ENCODE measurements around the gene TRPM1.
A peak's percentile ranks its signal among the peaks of the same experiment; 100 is the strongest.

Gene TRPM1

DNA sequence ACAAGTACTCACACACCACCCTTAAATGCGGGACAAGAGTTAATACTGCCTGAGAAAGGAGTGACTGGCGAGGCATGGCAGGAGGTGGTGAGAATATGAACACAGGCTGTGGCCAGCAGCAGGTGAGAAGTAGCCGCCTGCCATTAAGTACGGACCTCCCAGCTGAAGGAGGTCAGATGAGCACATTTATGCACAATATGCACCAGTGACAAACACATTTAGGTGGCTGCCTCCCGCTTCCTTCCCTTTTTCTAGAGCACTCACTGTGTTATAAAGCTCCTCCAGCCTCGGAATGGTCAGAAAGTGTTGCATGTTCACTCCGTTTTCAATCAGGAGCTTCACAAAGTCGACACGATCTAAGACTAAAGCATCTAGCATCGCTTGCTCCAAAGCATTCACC, 52.4 kb downstream of the TRPM1 start:
- DNase-seq (ENCODE audit: low spot score), result no peak

DNA sequence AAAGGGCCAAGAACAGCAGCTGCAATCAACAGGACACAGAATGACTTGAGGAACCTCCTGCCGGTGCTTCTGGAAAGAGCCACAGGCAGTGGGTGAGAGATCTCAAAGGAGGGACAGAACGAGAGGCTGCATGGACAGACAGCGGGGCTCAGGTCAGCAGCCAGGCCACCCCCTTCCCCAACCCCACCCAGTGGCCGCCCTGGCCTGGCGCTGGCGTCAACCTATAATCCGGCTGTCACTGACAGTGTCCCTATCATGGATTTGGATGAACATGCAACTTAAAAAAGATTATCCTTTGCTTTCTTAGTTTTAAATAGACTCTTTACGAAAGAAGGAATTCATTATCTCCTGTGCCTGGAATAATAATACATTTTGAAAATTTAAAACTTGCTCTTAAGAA, 54.1 kb downstream of the TRPM1 start:
- DNase-seq (ENCODE audit: low spot score), result no peak

DNA sequence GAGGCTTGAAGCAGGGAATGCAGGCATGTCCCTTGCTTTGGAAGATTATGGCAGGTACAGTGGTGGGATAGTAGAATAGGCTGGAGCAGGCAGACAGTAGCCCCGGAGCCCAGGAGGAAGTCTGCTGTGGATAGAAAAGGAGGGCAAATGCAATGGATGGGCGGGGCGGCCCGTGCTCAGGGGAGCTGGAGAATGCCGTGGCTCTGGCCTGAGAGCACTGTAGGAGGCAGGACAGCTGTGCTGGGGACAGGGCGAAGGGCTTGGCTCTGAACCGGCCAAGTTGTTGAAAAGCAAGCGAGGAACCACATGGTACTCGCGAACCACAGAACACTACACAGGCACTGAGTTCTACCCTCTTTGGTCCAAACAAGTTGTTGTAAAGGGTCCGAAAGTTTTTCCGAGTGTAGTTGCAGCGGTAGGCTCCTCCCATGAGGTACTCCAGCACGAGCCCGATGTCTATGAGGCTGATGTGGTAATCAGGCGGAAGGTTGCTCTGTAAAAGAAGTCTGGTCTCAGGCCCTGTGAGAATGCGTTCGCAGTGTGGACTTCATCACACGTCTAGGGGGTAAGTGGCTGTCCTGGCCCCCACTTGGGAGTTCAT, 54.7 kb downstream of the TRPM1 start:
- no peak for DNase-seq (ENCODE audit: low spot score)

DNA sequence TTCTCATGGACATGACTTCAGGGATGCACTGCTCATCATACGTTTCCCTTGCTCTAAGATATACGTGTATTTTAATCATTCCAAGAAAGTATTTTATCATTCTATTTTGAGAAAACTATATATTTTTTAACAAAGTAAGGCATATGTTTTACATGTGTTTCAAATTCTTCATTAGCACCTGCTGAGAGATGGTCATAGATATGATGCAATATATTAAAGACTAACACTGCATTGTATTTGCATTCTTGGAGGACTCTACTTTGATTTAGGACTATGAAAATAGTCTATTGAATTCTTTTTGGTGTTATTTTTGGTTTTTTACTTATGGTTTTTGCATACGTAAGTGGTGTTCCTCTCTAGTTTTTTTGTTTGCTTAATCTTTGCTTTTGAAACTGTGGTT, 55.9 kb downstream of the TRPM1 start:
- DNase-seq (ENCODE audit: low spot score), result no peak

DNA sequence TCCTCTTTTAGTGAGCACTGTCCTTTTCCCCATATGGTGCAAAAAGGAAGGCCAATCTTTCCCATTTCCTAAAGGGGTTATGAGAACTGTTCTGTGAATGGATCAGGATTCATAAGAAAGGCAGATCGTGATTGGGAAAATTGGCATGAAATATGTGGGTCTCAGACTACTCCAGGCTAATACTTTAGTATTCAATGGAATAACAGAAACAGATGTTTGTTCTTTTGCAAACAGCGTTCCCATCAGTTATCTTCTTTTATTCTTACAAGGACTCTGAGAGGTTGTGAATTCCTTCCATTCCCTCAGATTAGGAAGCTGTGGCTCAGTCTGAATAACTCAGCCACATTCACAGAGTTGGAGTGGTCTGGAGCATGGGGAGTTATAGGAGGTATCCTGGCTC, 58.8 kb downstream of the TRPM1 start:
- DNase-seq (ENCODE audit: low spot score), result no peak

DNA sequence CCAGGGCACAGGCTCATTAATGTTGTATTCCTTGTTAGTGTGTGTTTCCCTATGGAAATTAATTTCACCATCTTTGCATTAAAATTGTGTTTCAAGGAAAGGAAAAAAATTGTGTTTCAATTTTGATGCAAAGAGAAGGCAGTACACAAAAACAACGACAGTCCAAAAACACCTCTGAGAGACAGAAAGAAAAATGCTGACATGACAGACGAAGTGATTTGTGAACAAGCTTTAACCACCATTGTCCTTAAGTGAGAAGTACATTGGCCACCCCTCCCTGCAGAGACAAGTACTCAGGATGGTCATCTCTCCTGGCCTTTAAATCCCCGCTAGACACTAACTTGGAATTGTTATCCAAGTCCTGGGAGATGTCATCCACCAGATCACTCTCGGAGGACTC, 59.9 kb downstream of the TRPM1 start:
- no peak for DNase-seq (ENCODE audit: low spot score)

DNA sequence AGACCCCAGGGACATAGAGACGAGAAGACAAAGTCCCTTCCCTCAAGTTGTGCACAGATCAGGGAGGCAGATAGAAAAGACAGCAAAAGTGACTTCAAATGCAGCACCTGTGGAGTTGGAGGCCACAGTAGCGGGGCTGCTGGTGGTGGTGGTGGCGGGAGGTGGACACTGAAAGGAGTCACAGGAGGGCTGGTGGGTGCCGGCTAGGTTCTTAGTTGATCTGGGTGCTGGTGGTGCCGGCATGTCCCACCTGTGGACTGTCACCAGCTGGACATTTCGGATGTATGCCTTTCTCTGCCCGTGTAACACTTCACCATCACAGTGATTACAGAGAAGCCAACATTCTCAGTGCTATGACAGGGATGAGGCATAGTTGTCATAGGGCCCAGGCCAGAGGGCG, 60.9 kb downstream of the TRPM1 start:
- DNase-seq (ENCODE audit: low spot score), result no peak

DNA sequence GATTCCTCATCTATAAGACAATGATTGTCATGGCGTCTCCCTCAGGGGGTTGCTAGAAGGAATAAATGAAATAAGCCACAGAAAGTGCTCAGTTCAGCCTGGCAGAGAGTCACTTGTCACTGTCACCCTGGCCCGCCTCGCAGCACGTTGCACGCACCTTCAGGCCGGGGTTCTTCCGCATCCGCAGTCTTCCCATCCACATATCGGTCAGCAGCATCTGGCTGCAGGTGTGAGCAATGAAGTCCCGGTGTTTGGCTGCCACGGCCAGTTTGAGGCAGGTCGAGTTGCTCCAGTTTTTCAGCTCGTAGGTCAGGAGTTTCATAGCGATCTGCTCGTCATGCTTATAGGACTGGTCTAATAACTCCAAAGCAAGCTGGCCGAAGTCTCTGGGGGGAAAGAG, 61.6 kb downstream of the TRPM1 start:
- no peak for DNase-seq (ENCODE audit: low spot score)

DNA sequence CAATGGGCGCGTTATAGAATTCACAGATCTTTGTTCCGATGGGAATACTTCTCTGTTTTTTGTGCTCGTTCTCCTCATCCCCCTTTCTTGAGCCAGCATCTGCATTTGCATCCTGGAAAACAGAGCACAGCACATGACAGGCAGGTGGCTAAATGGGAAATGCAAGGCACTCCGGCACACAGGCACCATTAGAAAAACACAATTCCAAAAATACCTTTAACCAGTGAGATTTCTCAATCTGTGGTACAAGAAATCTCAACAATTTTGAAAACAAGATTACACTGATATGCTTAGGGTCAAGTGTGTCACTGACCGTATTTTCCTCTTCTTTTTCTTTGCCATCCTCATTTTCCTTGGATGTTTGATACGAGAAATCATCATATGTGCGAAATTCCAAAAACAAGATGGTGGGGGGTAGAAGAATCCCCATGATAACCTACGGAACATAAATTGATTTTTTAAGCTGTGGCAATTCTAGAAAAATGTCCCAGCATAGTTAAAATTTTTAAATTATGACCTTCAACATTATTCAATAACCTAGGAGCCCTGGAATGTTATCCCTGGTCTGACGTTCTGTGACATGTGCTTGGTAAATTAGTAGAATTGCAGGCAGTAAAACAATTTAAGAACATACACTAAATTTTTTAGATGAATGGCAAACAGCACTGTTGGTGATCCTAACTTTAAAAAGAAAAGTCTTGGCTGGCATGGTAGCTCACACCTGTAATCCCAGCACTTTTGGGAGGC, 63.6 kb downstream of the TRPM1 start:
- DNase-seq (ENCODE audit: low spot score), result no peak

DNA sequence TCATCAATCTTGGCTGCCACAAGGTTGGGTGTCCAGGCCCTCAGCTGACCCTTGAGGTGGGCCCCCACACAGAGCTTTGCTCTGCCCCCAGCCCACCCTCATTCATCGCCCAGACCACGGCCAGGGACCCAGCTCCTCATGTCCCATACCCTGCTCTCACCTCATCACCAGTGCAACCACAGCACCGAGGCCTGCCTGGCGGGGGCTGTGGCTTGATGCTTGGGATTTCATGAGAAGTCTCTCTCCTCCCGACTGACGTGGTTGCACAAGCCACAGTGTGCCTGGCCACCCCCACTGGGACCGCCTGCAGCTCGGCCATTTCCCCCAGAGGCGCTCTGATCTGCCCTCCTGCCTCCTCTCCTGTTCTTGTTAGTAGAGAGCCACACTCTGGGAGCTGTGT, 64.7 kb downstream of the TRPM1 start:
- DNase-seq (ENCODE audit: low spot score), result no peak

DNA sequence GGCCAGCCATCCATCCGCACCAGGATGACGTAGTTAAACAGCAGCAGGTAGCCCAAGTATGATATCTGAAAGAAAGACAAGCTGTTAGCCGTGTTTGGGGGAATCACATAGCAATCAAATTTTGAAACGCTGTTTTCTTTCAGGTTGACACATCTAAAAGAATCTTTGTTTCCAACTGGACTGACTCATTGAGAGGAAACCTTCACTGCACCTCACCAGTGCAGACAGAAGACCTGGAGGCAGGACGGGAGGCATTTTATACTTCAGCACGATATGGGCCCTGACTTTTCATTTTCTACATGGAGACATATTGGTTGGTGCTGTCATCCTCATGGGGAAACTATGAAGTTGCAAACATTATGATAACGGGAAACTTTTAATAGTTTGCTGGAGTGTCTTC, 65.9 kb downstream of the TRPM1 start:
- no peak for DNase-seq (ENCODE audit: low spot score)

DNA sequence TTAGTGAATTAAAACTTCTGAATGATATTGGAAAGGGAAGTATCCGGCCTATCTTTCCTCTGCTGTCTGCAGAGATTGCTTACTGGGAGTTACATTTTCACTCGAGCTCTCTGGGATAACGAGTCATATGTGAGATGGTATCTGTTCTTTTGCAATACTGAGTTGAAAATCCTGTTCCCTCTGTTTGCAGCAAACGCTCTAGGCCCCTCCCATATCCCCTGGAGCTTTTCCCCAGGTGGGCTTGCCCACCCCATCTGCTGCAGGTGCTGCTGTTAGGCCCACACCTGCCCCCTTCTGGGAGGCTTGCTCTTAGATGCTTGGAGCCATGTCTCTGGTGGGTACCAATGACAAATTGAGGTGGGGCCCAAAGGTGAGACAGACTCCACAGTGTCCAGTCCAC, 67.4 kb downstream of the TRPM1 start:
- DNase-seq (ENCODE audit: low spot score), result no peak

DNA sequence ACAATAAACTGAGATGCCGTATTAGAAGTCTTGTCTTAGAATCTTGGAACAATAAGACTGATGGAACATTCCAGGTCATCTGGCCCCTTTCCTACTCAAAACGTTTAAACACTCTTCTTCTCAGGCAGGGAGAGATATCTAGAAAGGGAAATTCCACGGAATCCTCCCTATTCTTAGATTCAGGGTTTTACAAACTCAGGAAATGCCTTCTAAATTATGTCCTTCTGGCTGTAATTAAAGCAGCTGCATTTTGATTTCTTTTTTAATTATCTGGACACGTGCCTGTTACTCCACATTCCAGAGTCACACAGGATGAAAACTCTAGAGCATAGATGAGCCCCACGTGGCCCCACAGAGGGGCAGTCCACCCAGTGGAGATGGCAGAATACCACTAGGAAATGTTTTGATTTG, 68.6 kb downstream of the TRPM1 start:
- DNase-seq (ENCODE audit: low spot score), result no peak

DNA sequence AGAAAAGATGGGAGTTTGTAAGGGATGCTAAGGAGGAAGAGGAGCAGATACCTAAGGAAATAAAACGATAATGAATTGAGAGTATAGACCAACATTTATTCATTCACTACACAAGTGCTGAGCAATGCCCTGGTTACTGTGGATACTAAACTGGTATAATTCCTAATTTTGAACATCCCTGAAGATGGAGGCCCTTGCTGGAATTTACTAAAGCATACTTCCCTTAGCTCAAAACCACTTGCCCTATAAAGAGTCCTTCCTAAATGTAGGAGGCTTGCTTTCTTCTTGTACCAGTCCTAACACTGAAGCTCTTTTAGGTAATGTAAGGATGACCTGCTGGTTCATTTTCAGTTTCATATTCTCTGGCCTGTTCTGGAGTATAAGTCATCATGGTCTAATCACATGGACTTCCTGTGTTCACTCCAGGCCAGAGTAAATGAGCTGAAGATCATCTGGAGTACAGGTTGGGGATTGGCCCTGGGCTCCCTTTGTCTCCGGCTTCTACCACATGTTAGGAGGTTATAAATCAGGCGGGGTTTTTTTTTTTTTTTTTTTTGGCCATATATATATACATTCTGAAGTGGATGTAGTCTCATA, 70.0 kb downstream of the TRPM1 start:
- DNase-seq (ENCODE audit: low spot score), result no peak

DNA sequence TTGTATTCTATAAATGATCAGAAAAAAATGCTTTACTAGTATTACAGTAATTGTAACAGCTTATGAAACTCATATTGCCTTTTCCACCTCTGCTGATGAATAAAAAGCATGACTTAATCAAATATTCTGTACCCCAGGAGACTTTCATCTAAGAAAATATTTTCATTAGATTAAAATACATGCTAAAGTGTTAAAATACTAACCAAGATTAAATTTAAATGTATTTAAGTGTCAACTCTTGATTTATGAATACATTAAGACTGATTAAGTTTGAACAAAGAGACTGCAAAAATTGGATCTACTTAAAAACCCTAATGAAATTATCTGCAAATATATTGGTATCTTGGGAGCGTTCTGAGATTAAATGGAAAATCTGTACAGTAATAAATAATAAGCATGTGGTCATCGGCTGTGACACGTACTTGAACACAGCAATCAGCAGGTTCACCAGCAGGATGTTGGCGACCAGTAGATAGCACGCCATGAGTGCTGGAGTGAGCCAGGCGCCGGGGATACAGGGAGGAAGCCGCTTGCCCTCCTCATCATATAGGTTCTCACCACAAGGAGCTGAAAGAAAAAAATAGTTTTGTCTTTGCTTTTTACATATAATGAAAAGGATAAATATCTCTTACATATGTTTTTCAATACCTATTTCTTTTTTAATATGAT, 73.5 kb downstream of the TRPM1 start:
- DNase-seq (ENCODE audit: low spot score), result no peak

DNA sequence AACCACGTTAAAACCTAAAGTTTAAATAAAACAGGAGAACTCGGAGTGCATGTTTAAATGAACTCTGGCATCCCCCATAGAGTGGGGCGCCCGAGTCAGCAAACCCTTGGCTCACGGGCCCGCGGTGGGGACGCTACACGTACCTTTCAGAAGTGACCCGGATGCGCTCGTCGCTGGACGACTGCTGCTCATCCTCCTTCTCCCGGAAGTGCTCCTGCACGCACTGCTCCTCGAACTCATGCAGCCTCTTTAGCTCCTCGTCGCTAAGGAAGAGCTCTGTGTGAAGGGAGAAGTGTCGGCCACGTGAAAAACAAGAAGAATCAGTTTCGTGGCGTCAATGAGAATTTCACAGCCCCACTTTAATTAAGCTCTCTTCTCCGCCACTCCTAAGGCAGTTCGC, 75.5 kb downstream of the TRPM1 start:
- DNase-seq (ENCODE audit: low spot score), result no peak

DNA sequence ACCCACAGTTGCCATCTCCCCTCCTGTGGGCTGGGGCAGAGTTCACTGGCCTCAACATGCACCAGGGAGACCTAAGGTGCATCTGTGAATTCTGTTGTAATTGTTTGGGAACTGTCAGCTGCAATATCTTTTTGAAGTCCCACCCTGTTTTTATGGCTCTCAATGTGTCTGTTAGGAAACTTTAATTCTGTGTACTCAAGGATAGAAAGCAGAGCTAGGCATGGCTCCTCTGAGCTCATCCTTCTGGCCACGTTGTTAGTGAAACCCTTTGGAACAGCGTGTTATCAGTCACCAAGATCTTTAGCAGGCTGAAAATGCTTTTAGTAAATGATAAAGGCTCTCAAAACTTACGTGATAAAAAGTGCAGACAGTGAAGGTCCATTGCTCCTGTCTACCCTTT, 76.5 kb downstream of the TRPM1 start:
- DNase-seq (ENCODE audit: low spot score), result no peak

DNA sequence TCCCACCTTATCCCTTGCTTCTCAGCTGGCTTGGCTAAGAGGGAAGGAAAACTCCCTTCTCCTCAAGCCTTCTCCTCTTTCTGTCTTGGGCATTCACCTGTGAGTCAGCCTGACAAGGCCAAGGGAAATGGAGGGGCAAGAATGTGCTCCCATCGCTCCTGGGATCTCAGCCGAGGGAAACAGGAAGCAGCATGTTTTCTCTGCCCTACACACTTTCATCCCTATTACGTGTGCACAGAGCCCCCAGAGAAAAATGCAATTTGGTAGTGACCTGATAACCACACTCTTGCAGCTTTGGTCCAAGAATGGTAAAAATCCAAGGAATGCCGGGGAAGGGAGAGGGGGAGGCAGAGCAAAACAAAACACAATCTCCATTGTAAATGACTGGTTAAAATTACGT, 77.2 kb downstream of the TRPM1 start:
- DNase-seq (ENCODE audit: low spot score), result peak; percentile 22

DNA sequence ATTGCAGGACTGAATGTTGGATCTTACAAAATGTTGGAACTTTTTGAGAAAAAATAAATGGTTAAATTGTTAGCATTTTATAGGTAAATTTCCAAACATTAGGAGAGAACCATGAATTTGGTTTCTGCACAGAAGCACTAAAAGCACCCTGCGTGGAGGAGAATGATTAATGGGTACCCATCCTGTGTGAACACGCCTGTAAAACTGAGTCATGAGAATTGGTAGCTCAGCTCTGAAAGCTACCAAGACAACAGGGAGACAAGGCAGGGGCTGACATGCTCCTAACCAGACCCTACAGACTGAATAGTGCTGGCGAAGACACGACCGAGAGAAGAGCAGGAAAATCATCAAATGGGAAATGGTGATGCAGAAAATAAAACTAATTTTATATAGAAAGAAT, 77.7 kb downstream of the TRPM1 start:
- no peak for DNase-seq (ENCODE audit: low spot score)

DNA sequence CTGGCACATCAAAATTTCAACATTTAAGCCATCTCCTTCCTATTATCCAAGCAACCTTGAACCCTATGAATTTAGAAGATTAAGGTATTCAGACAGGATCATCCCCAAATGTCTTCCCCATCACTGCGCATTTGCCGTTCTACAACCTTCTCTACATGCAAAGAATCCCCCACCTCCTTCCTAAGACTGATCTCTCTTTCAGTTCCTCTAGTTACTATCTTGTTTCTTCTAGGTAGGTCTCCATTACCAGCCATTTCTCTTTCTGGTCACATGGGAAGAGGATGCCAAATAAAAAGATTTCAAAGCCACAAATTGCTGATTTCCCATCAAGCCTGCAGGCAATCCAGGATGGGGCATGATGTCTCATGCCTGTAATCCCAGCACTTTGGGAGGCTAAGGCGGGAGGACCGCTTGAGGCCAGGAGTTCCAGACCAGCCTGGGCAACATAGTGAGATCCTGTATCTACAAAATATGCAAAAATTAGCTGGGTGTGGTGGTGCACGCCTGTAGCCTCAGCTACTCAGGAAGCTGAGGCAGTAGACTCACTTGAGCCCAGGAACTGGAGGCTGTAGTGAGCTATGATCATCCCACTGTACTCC, 80.4 kb downstream of the TRPM1 start:
- DNase-seq (ENCODE audit: low spot score), result no peak

DNA sequence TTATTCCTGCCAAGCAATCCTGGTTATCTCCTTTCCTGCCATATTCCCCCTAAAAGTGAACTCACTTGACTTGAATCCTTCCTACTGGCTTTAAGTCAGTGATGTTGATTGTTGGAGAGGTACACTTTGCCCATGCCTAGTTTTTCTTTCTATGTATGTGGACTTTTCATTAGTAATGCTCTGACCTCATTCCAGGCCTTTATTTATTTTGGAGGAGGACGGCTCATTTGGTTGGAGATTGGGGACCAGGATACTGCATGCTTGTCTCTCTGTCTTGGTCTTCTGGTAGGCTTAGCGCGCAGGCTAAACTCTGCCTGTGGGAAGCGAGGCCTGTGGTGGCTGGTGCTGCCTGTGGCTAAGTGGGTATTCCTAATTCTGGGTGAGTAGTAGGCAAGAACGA, 81.0 kb downstream of the TRPM1 start:
- no peak for DNase-seq (ENCODE audit: low spot score)

DNA sequence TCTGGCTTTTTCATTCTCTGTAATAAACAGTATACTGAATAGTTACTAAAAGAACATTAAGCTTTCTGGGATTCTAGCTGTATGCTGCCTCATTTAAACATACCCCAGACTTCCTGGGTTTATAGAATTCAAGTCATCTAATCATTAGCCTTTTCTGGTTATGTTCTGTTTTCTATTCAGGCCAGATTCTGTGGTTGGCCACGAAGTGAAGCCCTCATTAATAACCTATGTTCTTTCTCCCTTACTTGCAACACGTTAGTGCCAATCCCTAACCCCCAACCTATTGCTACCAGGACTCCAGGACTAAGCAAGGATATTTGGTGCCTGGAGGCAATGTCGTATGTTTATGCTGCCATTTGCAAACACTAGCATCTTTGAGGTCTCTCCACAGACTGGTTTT, 81.5 kb downstream of the TRPM1 start:
- DNase-seq (ENCODE audit: low spot score), result no peak

DNA sequence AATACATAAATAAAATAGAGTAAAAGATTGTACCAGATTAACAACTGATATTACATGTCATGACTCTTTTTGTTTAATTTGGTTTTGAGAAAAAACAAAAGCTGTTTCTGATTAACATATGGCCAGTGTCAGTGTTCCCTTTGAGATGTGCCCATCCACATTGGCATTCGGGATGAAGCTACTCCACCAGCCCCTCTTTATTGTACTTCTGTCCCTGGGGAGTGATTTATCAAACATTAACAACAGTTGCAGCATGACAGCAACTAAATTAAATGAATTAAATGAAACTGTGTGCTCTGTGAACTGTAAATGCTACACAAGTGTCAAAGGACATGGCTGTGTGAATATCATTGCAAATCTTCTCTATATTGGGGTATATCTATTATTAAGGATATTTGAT, 84.2 kb downstream of the TRPM1 start:
- DNase-seq (ENCODE audit: low spot score), result no peak
